ENCODE data around the gene CEMIP2.

CEMIP2 gene

GRCh38 chr9:71791875-71792274, 23.6 kb upstream of the CEMIP2 start:
- H3K27me3 Mint-ChIP-seq = no peaks in the 10 kb centered on the region
- H3K9me3 Mint-ChIP-seq = no peaks in the 10 kb centered on the region
- H3K36me3 Mint-ChIP-seq = no peaks in the 10 kb centered on the region
- H3K4me3 Mint-ChIP-seq = peak overlapping the region; percentile 26
- peaks cover 63% of the 10 kb centered on the region for H3K4me1 Mint-ChIP-seq
- H3K27ac Mint-ChIP-seq = peak overlapping the region; percentile 85

GRCh38 chr9:71790296-71790695, 22.0 kb upstream of the CEMIP2 start:
- H3K4me3 Mint-ChIP-seq = no peak overlapping the region
- no peaks in the 10 kb centered on the region for H3K9me3 Mint-ChIP-seq
- H3K27me3 Mint-ChIP-seq = no peaks in the 10 kb centered on the region
- no peaks in the 10 kb centered on the region for H3K36me3 Mint-ChIP-seq
- H3K27ac Mint-ChIP-seq = peak overlapping the region; percentile 33
- peaks cover 50% of the 10 kb centered on the region for H3K4me1 Mint-ChIP-seq

GRCh38 chr9:71783120-71783523, 14.8 kb upstream of the CEMIP2 start:
- Mint-ChIP-seq H3K27ac (peak overlapping the region; percentile 99), H3K4me3 (peak overlapping the region; percentile 85), H3K27me3 (no peaks in the 10 kb centered on the region), H3K4me1 (peaks cover 60% of the 10 kb centered on the region), H3K36me3 (peaks cover 2% of the 10 kb centered on the region), H3K9me3 (no peaks in the 10 kb centered on the region)

- Mint-ChIP-seq H3K9me3 (no peaks in the 10 kb centered on the region), H3K4me3 (peak overlapping the region; percentile 61), H3K27ac (peak overlapping the region; percentile 99), H3K36me3 (peaks cover 2% of the 10 kb centered on the region), H3K27me3 (no peaks in the 10 kb centered on the region), H3K4me1 (peaks cover 59% of the 10 kb centered on the region)
These were observed 13.1 kb upstream of the CEMIP2 start for GRCh38 chr9:71781391-71781790.

GRCh38 chr9:71780953-71781352, 12.6 kb upstream of the CEMIP2 start:
- no peaks in the 10 kb centered on the region for H3K27me3 Mint-ChIP-seq
- H3K9me3 Mint-ChIP-seq = no peaks in the 10 kb centered on the region
- H3K36me3 Mint-ChIP-seq = peaks cover 2% of the 10 kb centered on the region
- H3K27ac Mint-ChIP-seq = peak overlapping the region; percentile 99
- peak overlapping the region; percentile 61 for H3K4me3 Mint-ChIP-seq
- H3K4me1 Mint-ChIP-seq = peaks cover 62% of the 10 kb centered on the region

GRCh38 chr9:71778085-71778484, 9.8 kb upstream of the CEMIP2 start:
- Mint-ChIP-seq H3K27ac (peak overlapping the region; percentile 77), H3K4me3 (no peak overlapping the region), H3K4me1 (peaks cover 47% of the 10 kb centered on the region)

GRCh38 chr9:71774920-71775319, 6.6 kb upstream of the CEMIP2 start:
- H3K4me1 Mint-ChIP-seq = peaks cover 24% of the 10 kb centered on the region
- no peak overlapping the region for H3K4me3 Mint-ChIP-seq
- H3K27ac Mint-ChIP-seq = no peak overlapping the region
- no peaks in the 10 kb centered on the region for H3K27me3 Mint-ChIP-seq
- H3K9me3 Mint-ChIP-seq = no peaks in the 10 kb centered on the region
- no peaks in the 10 kb centered on the region for H3K36me3 Mint-ChIP-seq

More at GRCh38 chr9:71778085-71778484, 9.8 kb upstream of the CEMIP2 start:
- Mint-ChIP-seq H3K36me3 (no peaks in the 10 kb centered on the region), H3K27me3 (no peaks in the 10 kb centered on the region), H3K9me3 (no peaks in the 10 kb centered on the region)

GRCh38 chr9:71772726-71773125, 4.4 kb upstream of the CEMIP2 start:
- Mint-ChIP-seq H3K27me3 (no peaks in the 10 kb centered on the region), H3K9me3 (no peaks in the 10 kb centered on the region), H3K27ac (no peak overlapping the region), H3K4me3 (no peak overlapping the region), H3K36me3 (peaks cover 1% of the 10 kb centered on the region), H3K4me1 (peaks cover 18% of the 10 kb centered on the region)

- no peak overlapping the region for H3K27ac Mint-ChIP-seq
- H3K4me1 Mint-ChIP-seq = peaks cover 32% of the 10 kb centered on the region
- H3K36me3 Mint-ChIP-seq = peaks cover 7% of the 10 kb centered on the region
- H3K4me3 Mint-ChIP-seq = peak overlapping the region; percentile 89
- H3K9me3 Mint-ChIP-seq = no peaks in the 10 kb centered on the region
- no peaks in the 10 kb centered on the region for H3K27me3 Mint-ChIP-seq
These were observed 1.9 kb upstream of the CEMIP2 start for GRCh38 chr9:71770170-71770569.

- Mint-ChIP-seq H3K4me1 (peaks cover 35% of the 10 kb centered on the region), H3K9me3 (no peaks in the 10 kb centered on the region), H3K36me3 (peaks cover 7% of the 10 kb centered on the region), H3K27ac (peak overlapping the region; percentile 88), H3K4me3 (peak overlapping the region; percentile 89), H3K27me3 (no peaks in the 10 kb centered on the region)
These were observed 1.2 kb upstream of the CEMIP2 start for GRCh38 chr9:71769175-71770161.

GRCh38 chr9:71767776-71768321, 464 bp downstream of the CEMIP2 start:
- peak overlapping the region; percentile 95 for H3K27ac Mint-ChIP-seq
- H3K9me3 Mint-ChIP-seq = no peaks in the 10 kb centered on the region
- no peaks in the 10 kb centered on the region for H3K27me3 Mint-ChIP-seq
- H3K4me3 Mint-ChIP-seq = peak overlapping the region; percentile 95
- peaks cover 7% of the 10 kb centered on the region for H3K36me3 Mint-ChIP-seq
- H3K4me1 Mint-ChIP-seq = peaks cover 51% of the 10 kb centered on the region

- no peaks in the 10 kb centered on the region for H3K27me3 Mint-ChIP-seq
- peaks cover 7% of the 10 kb centered on the region for H3K36me3 Mint-ChIP-seq
- H3K9me3 Mint-ChIP-seq = no peaks in the 10 kb centered on the region
- peak overlapping the region; percentile 95 for H3K27ac Mint-ChIP-seq
- H3K4me3 Mint-ChIP-seq = peak overlapping the region; percentile 95
- H3K4me1 Mint-ChIP-seq = peaks cover 56% of the 10 kb centered on the region
These were observed 1.0 kb downstream of the CEMIP2 start for GRCh38 chr9:71767163-71767775.

GRCh38 chr9:71766663-71767062, 1.6 kb downstream of the CEMIP2 start:
- Mint-ChIP-seq H3K36me3 (peaks cover 7% of the 10 kb centered on the region), H3K4me1 (peaks cover 63% of the 10 kb centered on the region), H3K27ac (peak overlapping the region; percentile 95), H3K27me3 (no peaks in the 10 kb centered on the region), H3K9me3 (no peaks in the 10 kb centered on the region), H3K4me3 (peak overlapping the region; percentile 95)

GRCh38 chr9:71765693-71766092, 2.6 kb downstream of the CEMIP2 start:
- Mint-ChIP-seq H3K36me3 (peaks cover 7% of the 10 kb centered on the region), H3K27ac (peak overlapping the region; percentile 99)

GRCh38 chr9:71764891-71765290, 3.4 kb downstream of the CEMIP2 start:
- peak overlapping the region; percentile 95 for H3K4me3 Mint-ChIP-seq
- H3K36me3 Mint-ChIP-seq = peaks cover 7% of the 10 kb centered on the region
- peak overlapping the region; percentile 99 for H3K27ac Mint-ChIP-seq

More at GRCh38 chr9:71765693-71766092, 2.6 kb downstream of the CEMIP2 start:
- peaks cover 72% of the 10 kb centered on the region for H3K4me1 Mint-ChIP-seq
- no peaks in the 10 kb centered on the region for H3K27me3 Mint-ChIP-seq
- no peaks in the 10 kb centered on the region for H3K9me3 Mint-ChIP-seq
- H3K4me3 Mint-ChIP-seq = peak overlapping the region; percentile 95

GRCh38 chr9:71764463-71764862, 3.9 kb downstream of the CEMIP2 start:
- no peaks in the 10 kb centered on the region for H3K9me3 Mint-ChIP-seq
- H3K4me3 Mint-ChIP-seq = peak overlapping the region; percentile 95
- no peaks in the 10 kb centered on the region for H3K27me3 Mint-ChIP-seq
- H3K4me1 Mint-ChIP-seq = peaks cover 71% of the 10 kb centered on the region
- H3K36me3 Mint-ChIP-seq = peaks cover 7% of the 10 kb centered on the region
- peak overlapping the region; percentile 99 for H3K27ac Mint-ChIP-seq

More at GRCh38 chr9:71764891-71765290, 3.4 kb downstream of the CEMIP2 start:
- H3K27me3 Mint-ChIP-seq = no peaks in the 10 kb centered on the region
- H3K4me1 Mint-ChIP-seq = peaks cover 73% of the 10 kb centered on the region
- H3K9me3 Mint-ChIP-seq = no peaks in the 10 kb centered on the region

Measured in activated naive CD4-positive, alpha-beta T cell treated with anti-CD3 and anti-CD28 coated beads, Interleukin-2, amount 50 U/mL, for 24 hours (primary cell).